IMR-90 (cell line): ENCODE data around the gene ZNF791. TPM values are rescaled to one million over a fixed set of nuclear protein-coding genes. Genes with fewer than 3 reads are reported as not detected.

Source experiments
- ATAC-seq: fragments of 200-7000 bp; cut with Tn5 transposase; 2 replicates; pipeline ENCODE4 v1.9.1; 2020; ENCODE audit warnings: low read depth, mild to moderate bottlenecking, moderate library complexity
- BruUV-seq: library from RNA; stranded (reverse); fragments of 400-500 nt; replicated peaks from 2 replicates; lab custom pipeline; 2021; lab: Mats Ljungman, UMichigan
- CTCF ChIA-PET: fragments of 300-600 bp; formaldehyde crosslinking; extraction: SDS; loops from one replicate; lab custom pipeline; 2021; ENCODE audit warnings: antibody characterized with exemption; lab: Yijun Ruan, JAX
- POLR2A ChIA-PET: fragments of 300-600 bp; sonication (Branson Sonifier 250); formaldehyde crosslinking; loops from one replicate; lab custom pipeline; 2022; ENCODE audit warnings: antibody characterized with exemption; ENCODE audit not compliant: unreplicated experiment; lab: Charles Lee
- DNase-seq: peaks from one replicate; pipeline ENCODE4 v3.0.0; 2013
- H2AFZ ChIP-seq: replicated peaks from 2 replicates; pipeline ENCODE3; 2013; ENCODE audit warnings: low read length, mild to moderate bottlenecking; ENCODE audit not compliant: poor library complexity
- H2AK5ac ChIP-seq: 2 replicates; pipeline ENCODE4 v1.6.1; 2013; ENCODE audit warnings: low read depth, low read length, inconsistent platforms
- H2AK9ac ChIP-seq: replicated peaks from 2 replicates; pipeline ENCODE3; 2013; ENCODE audit warnings: mild to moderate bottlenecking, low read depth, low read length, moderate library complexity; ENCODE audit not compliant: poor library complexity
- H2BK120ac ChIP-seq: 2 replicates; pipeline ENCODE4 v1.6.1; 2013; ENCODE audit warnings: low read depth, low read length, inconsistent platforms
- H2BK15ac ChIP-seq: 3 replicates; pipeline ENCODE4 v1.6.1; 2013; ENCODE audit warnings: low read depth, low read length, inconsistent platforms
- H2BK20ac ChIP-seq: 2 replicates; pipeline ENCODE4 v1.6.1; 2013; ENCODE audit warnings: low read depth, mild to moderate bottlenecking, inconsistent platforms, low read length, moderate library complexity
- H2BK5ac ChIP-seq: 2 replicates; pipeline ENCODE4 v1.6.1; 2013; ENCODE audit warnings: mild to moderate bottlenecking, low read depth, low read length, inconsistent platforms; ENCODE audit not compliant: poor library complexity, severe bottlenecking
- H3K14ac ChIP-seq: replicated peaks from 2 replicates; pipeline ENCODE4 v1.6.1; 2013; ENCODE audit warnings: low read depth, low read length, inconsistent platforms
- H3K18ac ChIP-seq: 2 replicates; pipeline ENCODE4 v1.6.1; 2013; ENCODE audit warnings: low read depth, low read length, control low read depth
- H3K23ac ChIP-seq: 2 replicates; pipeline ENCODE4 v1.6.1; 2013; ENCODE audit warnings: low read depth, low read length, inconsistent platforms
- H3K27ac ChIP-seq: 2 replicates; pipeline ENCODE4 v1.5.1; 2013; ENCODE audit warnings: mild to moderate bottlenecking, control low read depth, low read length; ENCODE audit not compliant: insufficient read depth
- H3K27me3 ChIP-seq: 2 replicates; pipeline ENCODE4 v1.6.1; 2013; ENCODE audit warnings: low read length; ENCODE audit not compliant: control insufficient read depth, insufficient read depth
- H3K36me3 ChIP-seq: 2 replicates; pipeline ENCODE4 v1.6.1; 2013; ENCODE audit warnings: low read length, mixed read lengths; ENCODE audit not compliant: control insufficient read depth, insufficient read depth
- H3K4ac ChIP-seq: 2 replicates; pipeline ENCODE4 v1.6.1; 2013; ENCODE audit warnings: low read depth, low read length, inconsistent platforms
- H3K4me1 ChIP-seq: 2 replicates; pipeline ENCODE4 v1.6.1; 2013; ENCODE audit warnings: low read length, mixed read lengths; ENCODE audit not compliant: control insufficient read depth, insufficient read depth
- H3K4me2 ChIP-seq: 2 replicates; pipeline ENCODE4 v1.6.1; 2013; ENCODE audit warnings: low read depth, mild to moderate bottlenecking, control low read depth, low read length, moderate library complexity
- H3K4me3 ChIP-seq: 2 replicates; pipeline ENCODE4 v1.5.1; 2013; ENCODE audit warnings: low read depth, mild to moderate bottlenecking, control low read depth, low read length, moderate library complexity; ENCODE audit not compliant: insufficient read depth
- H3K56ac ChIP-seq: 2 replicates; pipeline ENCODE4 v1.6.1; 2013; ENCODE audit warnings: low read length, inconsistent platforms; ENCODE audit not compliant: insufficient read depth; ENCODE audit errors: extremely low read depth
- H3K79me1 ChIP-seq, 2 experiments: 2 replicates each; pipeline ENCODE4 v1.6.1; 2013; ENCODE audit warnings: low read length in 2 of 2, inconsistent platforms in 1 of 2, low read depth in 1 of 2
- H3K9ac ChIP-seq: 2 replicates; pipeline ENCODE4 v1.6.1; 2013; ENCODE audit warnings: low read depth, low read length, control low read depth
- H3K9me1 ChIP-seq: 2 replicates; pipeline ENCODE4 v1.6.1; 2013; ENCODE audit warnings: low read length, inconsistent platforms; ENCODE audit not compliant: insufficient read depth
- H3K9me3 ChIP-seq: 2 replicates; pipeline ENCODE4 v1.6.1; 2013; ENCODE audit warnings: low read length; ENCODE audit not compliant: control insufficient read depth, insufficient read depth
- H4K20me1 ChIP-seq: 2 replicates; pipeline ENCODE4 v1.6.1; 2013; ENCODE audit warnings: low read length, inconsistent platforms; ENCODE audit not compliant: insufficient read depth
- H4K5ac ChIP-seq: 2 replicates; pipeline ENCODE4 v1.6.1; 2013; ENCODE audit warnings: mild to moderate bottlenecking, low read depth, low read length, control low read depth
- H4K8ac ChIP-seq, 2 experiments: 2 replicates each; pipeline ENCODE4 v1.6.1; 2013; ENCODE audit warnings: low read depth in 2 of 2, low read length in 2 of 2, control low read depth in 1 of 2, inconsistent platforms in 1 of 2
- H4K91ac ChIP-seq: 2 replicates; pipeline ENCODE4 v1.6.1; 2013; ENCODE audit warnings: low read depth, low read length, inconsistent platforms; ENCODE audit not compliant: insufficient read depth
- BHLHE40 ChIP-seq: fragments of 150-350 bp; IDR thresholded peaks from 2 replicates; pipeline ENCODE4 v1.6.1; 2016; ENCODE audit warnings: mild to moderate bottlenecking, low read depth, low read length
- CEBPB ChIP-seq: IDR thresholded peaks from 2 replicates; pipeline ENCODE4 v1.6.1; 2012; ENCODE audit warnings: low read depth, low read length, improper control_type of control experiment
- ELK1 ChIP-seq: fragments of 150-350 bp; IDR thresholded peaks from 2 replicates; pipeline ENCODE4 v1.6.1; 2016; ENCODE audit warnings: low read depth, mild to moderate bottlenecking, low read length, moderate library complexity, borderline replicate concordance
- FOS ChIP-seq: fragments of 150-350 bp; IDR thresholded peaks from 2 replicates; pipeline ENCODE4 v1.6.1; 2016; ENCODE audit warnings: low read depth, low read length
- MAFK ChIP-seq: IDR thresholded peaks from 2 replicates; pipeline ENCODE4 v1.6.1; 2012; ENCODE audit warnings: low read depth, low read length, improper control_type of control experiment
- MAZ ChIP-seq: IDR thresholded peaks from 2 replicates; pipeline ENCODE4 v1.6.1; 2012; ENCODE audit warnings: low read depth, mild to moderate bottlenecking, low read length, improper control_type of control experiment, moderate library complexity, borderline replicate concordance
- MXI1 ChIP-seq: IDR thresholded peaks from 2 replicates; pipeline ENCODE4 v1.6.1; 2012; ENCODE audit warnings: low read depth, mild to moderate bottlenecking, low read length, moderate library complexity, borderline replicate concordance
- POLR2A ChIP-seq: IDR thresholded peaks from 2 replicates; pipeline ENCODE4 v1.6.1; 2012; ENCODE audit warnings: mild to moderate bottlenecking, low read depth, low read length
- RAD21 ChIP-seq: IDR thresholded peaks from 2 replicates; pipeline ENCODE4 v1.6.1; 2012; ENCODE audit warnings: low read length, improper control_type of control experiment
- RCOR1 ChIP-seq: IDR thresholded peaks from 2 replicates; pipeline ENCODE4 v1.6.1; 2012; ENCODE audit warnings: mild to moderate bottlenecking, low read length, improper control_type of control experiment; ENCODE audit not compliant: insufficient replicate concordance
- RFX5 ChIP-seq: IDR thresholded peaks from 2 replicates; pipeline ENCODE4 v1.8.0; 2012; ENCODE audit warnings: low read depth, mild to moderate bottlenecking, low read length, moderate library complexity
- SMC3 ChIP-seq: fragments of 150-350 bp; IDR thresholded peaks from 2 replicates; pipeline ENCODE4 v1.6.1; 2016; ENCODE audit warnings: low read depth, mild to moderate bottlenecking, antibody characterized with exemption, low read length, moderate library complexity
- WGBS, 2 experiments: methylation state at CpG; one replicate each; pipeline versions ENCODE4 v1.1.5 to v1.1.7; 2013; ENCODE audit warnings: missing lambda C conversion rate in 2 of 2; ENCODE audit not compliant: insufficient read length in 1 of 2; ENCODE audit errors: extremely low coverage in 2 of 2; 5-methylcytosine and 5-hydroxymethylcytosine counted together
- dilution Hi-C: fragments of 300-500 bp; cut with HindIII; formaldehyde crosslinking; loops from one replicate; pipeline ENCODE4 v1.14.3; 2018; ENCODE audit warnings: low sequenced_read_pairs; ENCODE audit not compliant: unreplicated experiment
- in situ Hi-C: fragments of 300-500 bp; cut with MboI; formaldehyde crosslinking; loops from 3 replicates; pipeline ENCODE4 v1.14.3; 2019; ENCODE audit warnings: low sequenced_read_pairs, inconsistent platforms, mixed read lengths
- intact Hi-C: fragments of 100-400 bp; cut with micrococcal nuclease; formaldehyde crosslinking; loops from 2 replicates; pipeline ENCODE4 v1.10.0; 2022
- polyA plus RNA-seq, 3 experiments: library from polyadenylated mRNA; depleted of rRNA; stranded (reverse); fragments of >200 nt; gene quantifications; 2 replicates each; pipeline ENCODE4 v1.2.3, GENCODE V29; 2012; ENCODE audit warnings: low replicate concordance in 1 of 3
- total RNA-seq: library from RNA; depleted of rRNA; stranded (reverse); fragments of >200 nt; gene quantifications from 2 replicates; pipeline ENCODE4 v1.2.3, GENCODE V29; 2012

Gene ZNF791
- total and polyA plus RNA-seq, 2 of the 4 experiments (the other 2 are of a cell fraction), result 7.1 to 15.8 TPM

- Histone ChIP-seq H3K79me1 (peaks cover 17 to 54% of the 10 kb centered on the region in 2 experiments), H3K18ac (peak overlapping the region; percentile 38), H3K14ac (peak overlapping the region; percentile 58), H4K8ac (peak overlapping the region; percentile 7 to 90), H4K5ac (peak overlapping the region; percentile 89), H3K4me1 (peaks cover 3% of the 10 kb centered on the region), H4K20me1 (peaks cover 31% of the 10 kb centered on the region), H2BK5ac (peak overlapping the region; percentile 82), H3K27ac (peak overlapping the region; percentile 81), H3K9me3 (no peaks in the 10 kb centered on the region), H3K56ac (no peak overlapping the region; the same call in 1 of the 2 replicates), H3K9ac (peak overlapping the region; percentile 83), H3K4me3 (peak overlapping the region; percentile 70), H4K91ac (peak overlapping the region; percentile 53), H2BK20ac (no peak overlapping the region), H2BK15ac (no peak overlapping the region), H3K27me3 (no peaks in the 10 kb centered on the region), H3K36me3 (peaks cover 30% of the 10 kb centered on the region), H3K9me1 (0 out of 2 replicates have a peak, but pooled peaks cover 5% of the 10 kb centered on the region), H2AFZ (peak overlapping the region; percentile 95), H3K23ac (no peak overlapping the region), H3K4me2 (peak overlapping the region; percentile 99), H2BK120ac (0 out of 2 replicates have a peak overlapping the region, but pooled peaks have one; percentile 2), H2AK9ac (peak overlapping the region; percentile 93), H2AK5ac (peak overlapping the region; percentile 60), H3K4ac (peak overlapping the region; percentile 72; the same call in 1 of the 2 replicates)
- ATAC-seq (peak; percentile 70), DNase-seq (peak; percentile 74)
- no CpG with 5 or more reads among the region's 10 CpGs for WGBS, 2 experiments
- ChIA-PET CTCF (no interaction called here), POLR2A (interaction anchor here (0.6 to 1.1 kb wide), 2 partner anchors 84 to 932 kb away, joined by 3 read pairs; no protein-coding TSS in a partner anchor)
- intact Hi-C loops, result no loop called here
- in situ Hi-C loops, result no loop called here
- TF ChIP-seq FOS (no peak), BHLHE40 (no peak), RCOR1 (no peak), ELK1 (no peak), POLR2A (no peak), CEBPB (no peak), RFX5 (no peak), MAZ (peak; percentile 46; the same call in 1 of the 2 replicates), SMC3 (no peak), RAD21 (no peak), MAFK (no peak), MXI1 (peak; percentile 25; the same call in 1 of the 2 replicates)
- no TSS peak for BruUV-seq
- dilution Hi-C loops, result no loop called here
Measured at GRCh38 chr19:12611361-12611699, 610 bp downstream of the ZNF791 start.
